Erythroblast (primary cell): ENCODE measurements around the gene PDE4D.

Experiments
- DNase-seq, 2 experiments: peaks; one replicate each; lab custom pipeline; 2025; lab: John Stamatoyannopoulos, UW
- GATA1 ChIP-seq: IDR thresholded peaks from 2 replicates; pipeline ENCODE4 v1.6.1; 2011; ENCODE audit warnings: low read depth, mild to moderate bottlenecking, control low read depth, low read length, moderate library complexity
- POLR2A ChIP-seq: IDR thresholded peaks from 2 replicates; pipeline ENCODE4 v1.6.1; 2011; ENCODE audit warnings: mild to moderate bottlenecking, low read length

The PDE4D gene

GRCh38 chr5:59207401-59207800, 686.1 kb downstream of the PDE4D start:
- no peak for DNase-seq
- no peak for TF ChIP-seq GATA1
- TF ChIP-seq POLR2A = no peak

- no peak for DNase-seq
- TF ChIP-seq POLR2A (no peak), GATA1 (no peak)
Measured at GRCh38 chr5:59206132-59206581, 687.4 kb downstream of the PDE4D start.

GRCh38 chr5:59204114-59204897, 689.2 kb downstream of the PDE4D start:
- DNase-seq = no peak
- TF ChIP-seq POLR2A (no peak), GATA1 (no peak)

GRCh38 chr5:59199868-59200267, 693.7 kb downstream of the PDE4D start:
- no peak for DNase-seq
- no peak for TF ChIP-seq GATA1
- no peak for TF ChIP-seq POLR2A

- TF ChIP-seq GATA1 (no peak), POLR2A (no peak)
- DNase-seq = no peak
Measured at GRCh38 chr5:59198832-59199231, 694.7 kb downstream of the PDE4D start.

- no peak for DNase-seq
- no peak for TF ChIP-seq GATA1
- no peak for TF ChIP-seq POLR2A
Measured at GRCh38 chr5:59198365-59198764, 695.2 kb downstream of the PDE4D start.

GRCh38 chr5:59197911-59198310, 695.6 kb downstream of the PDE4D start:
- TF ChIP-seq GATA1 (no peak), POLR2A (no peak)
- DNase-seq = no peak

- TF ChIP-seq GATA1 (no peak), POLR2A (no peak)
- no peak for DNase-seq
Measured at GRCh38 chr5:59193616-59194319, 699.8 kb downstream of the PDE4D start.

GRCh38 chr5:59190746-59191145, 702.8 kb downstream of the PDE4D start:
- no peak for DNase-seq
- TF ChIP-seq GATA1 (no peak), POLR2A (no peak)

- TF ChIP-seq POLR2A = no peak
- no peak for TF ChIP-seq GATA1
Measured at GRCh38 chr5:59189472-59190244, 703.9 kb downstream of the PDE4D start.

GRCh38 chr5:59188419-59189225, 704.9 kb downstream of the PDE4D start:
- no peak for TF ChIP-seq POLR2A
- DNase-seq = peak; percentile 72 to 80

More at GRCh38 chr5:59189472-59190244, 703.9 kb downstream of the PDE4D start:
- no peak for DNase-seq

- TF ChIP-seq POLR2A (no peak), GATA1 (no peak)
- peak; percentile 11 to 51 for DNase-seq
Measured at GRCh38 chr5:59187857-59188256, 705.7 kb downstream of the PDE4D start.

- no peak for DNase-seq
- TF ChIP-seq GATA1 (no peak), POLR2A (no peak)
Measured at GRCh38 chr5:59186623-59187022, 706.9 kb downstream of the PDE4D start.
